ENCODE measurements around the gene TMEM63C.

Gene TMEM63C

DNA sequence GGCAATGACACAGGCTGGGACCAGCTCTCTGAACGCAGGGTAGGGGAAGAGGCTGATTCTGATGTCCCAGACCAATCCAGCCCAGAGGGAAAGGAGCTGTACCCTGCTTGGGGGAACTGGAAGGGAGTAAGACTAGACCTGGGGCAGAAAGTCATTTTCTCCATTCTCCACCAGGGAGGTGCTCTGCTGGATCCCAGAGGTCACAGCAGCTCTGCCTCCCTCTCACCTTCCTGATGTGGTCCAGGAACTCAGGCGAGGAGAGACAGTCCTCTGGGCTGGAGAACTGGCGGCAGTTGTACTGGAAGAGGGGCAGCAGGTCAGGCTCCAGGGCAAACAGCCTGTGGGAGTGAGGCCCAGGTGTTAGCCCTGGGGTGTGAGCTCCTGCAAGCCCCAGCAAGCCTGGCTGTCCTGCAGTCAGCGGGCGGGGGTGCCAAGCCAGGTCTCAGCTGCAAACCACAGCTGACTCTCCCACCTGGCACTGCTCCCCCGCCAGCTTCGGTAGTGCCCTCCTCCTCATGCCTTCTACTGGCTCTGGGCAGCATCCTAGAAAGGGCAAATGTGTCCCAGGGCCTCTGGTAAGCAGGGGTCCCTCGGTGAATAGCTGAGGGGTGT is 87.5 kb downstream of the TMEM63C start:
- ChIA-PET POLR2A (interaction anchor here (0.5 to 0.9 kb wide), 2 partner anchors 52 to 458 kb away, joined by 3 read pairs; partner anchors contain the start of gene GSTZ1), CTCF (no interaction called here)
- DNase-seq (ENCODE audit: extremely low spot score) = no peak
- TF ChIP-seq SUZ12 (IDR thresholded peaks at IDR 0.05) (no peak), BHLHE40 (IDR thresholded peaks at IDR 0.05; ENCODE audit: borderline replicate concordance) (no peak), LEF1 (IDR thresholded peaks at IDR 0.05; ENCODE audit: borderline replicate concordance) (no peak), ARNT (IDR thresholded peaks at IDR 0.05) (no peak)

DNA sequence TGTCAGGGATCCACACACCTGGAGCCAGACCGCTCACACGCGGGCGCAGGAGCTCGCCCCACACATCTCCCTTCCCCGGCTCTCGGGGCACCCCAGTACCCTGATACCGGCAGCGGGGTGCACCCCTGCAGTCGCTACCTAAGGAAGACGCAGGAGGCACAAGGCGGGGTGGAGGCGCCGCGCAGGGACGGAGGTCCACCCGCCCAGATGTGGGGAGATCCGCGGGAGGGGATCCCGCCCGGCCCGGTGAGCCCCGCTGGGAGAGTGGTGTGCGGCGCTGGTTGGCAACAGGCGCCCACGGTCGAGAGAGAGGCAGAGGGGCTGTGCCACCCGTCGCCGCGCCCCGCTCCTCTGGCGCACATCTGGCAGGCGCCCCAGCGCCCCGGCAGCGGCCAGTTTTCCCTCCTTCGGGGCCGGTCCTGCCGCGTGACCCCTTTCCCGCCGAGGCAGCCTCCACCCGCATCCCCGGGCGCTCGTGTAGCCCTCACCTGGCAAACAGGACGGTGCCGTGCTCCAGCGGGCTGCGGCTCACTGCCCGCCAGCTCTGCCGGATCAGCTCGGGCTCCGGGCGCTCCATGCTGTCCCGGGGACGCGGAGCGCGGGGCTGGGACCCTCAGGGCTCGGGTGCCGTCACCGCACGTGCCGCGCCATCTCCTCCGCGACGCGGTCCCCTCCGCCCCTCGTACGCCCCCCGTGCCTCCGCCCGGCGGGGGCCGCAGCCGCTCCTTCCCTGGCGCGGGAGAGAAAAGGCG is 88.9 kb downstream of the TMEM63C start:
- DNase-seq (ENCODE audit: extremely low spot score) = no peak
- CTCF ChIA-PET = no interaction called here
- POLR2A ChIA-PET = no interaction called here
- no peak for TF ChIP-seq FOXA1 (IDR thresholded peaks at IDR 0.05)
- TF ChIP-seq SP1 (IDR thresholded peaks at IDR 0.05) = no peak
- TF ChIP-seq ARNT (IDR thresholded peaks at IDR 0.05) = no peak
- TF ChIP-seq FOXK2 (IDR thresholded peaks at IDR 0.05) = no peak
- no peak for TF ChIP-seq LEF1 (IDR thresholded peaks at IDR 0.05; ENCODE audit: borderline replicate concordance)

DNA sequence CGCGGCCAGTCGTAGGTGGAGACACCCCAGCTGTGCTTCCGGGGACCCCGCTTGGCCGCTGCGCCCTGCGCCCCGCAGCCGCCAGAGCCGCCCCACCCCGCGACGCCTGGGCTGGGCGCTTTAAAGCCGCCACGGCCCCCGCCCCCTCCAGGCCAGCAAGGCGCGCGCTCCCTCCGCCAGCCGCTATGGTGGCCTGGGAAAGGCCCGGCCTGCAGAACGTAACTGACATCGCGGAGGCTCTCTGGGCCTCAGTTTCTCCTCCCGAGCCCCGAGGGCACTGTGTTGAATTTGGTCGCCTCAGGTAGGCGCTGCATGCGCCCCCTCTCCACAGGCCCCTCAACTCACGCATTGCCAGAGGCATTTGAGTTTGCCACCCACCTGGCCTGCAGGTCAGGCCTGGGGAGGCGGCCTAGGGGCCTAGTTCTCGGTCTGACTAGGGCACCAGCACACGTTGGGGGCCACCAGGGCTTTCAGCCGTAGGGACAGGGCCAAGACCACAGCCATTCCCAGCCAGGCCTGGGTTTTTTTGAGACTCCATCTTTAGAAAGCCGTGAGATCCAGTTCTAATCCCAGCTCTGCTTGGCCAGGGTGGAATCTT is 89.6 kb downstream of the TMEM63C start, which contains the start of gene NGB:
Gene NGB, minus strand, starts transcription at position 94 of the 598 bp plus-strand sequence. CDS start 269 bp downstream, outside the sequence.
- ChIA-PET POLR2A (no interaction called here), CTCF (no interaction called here)
- TF ChIP-seq TARDBP (IDR thresholded peaks at IDR 0.05) = no peak
- TF ChIP-seq, protein P1, sequence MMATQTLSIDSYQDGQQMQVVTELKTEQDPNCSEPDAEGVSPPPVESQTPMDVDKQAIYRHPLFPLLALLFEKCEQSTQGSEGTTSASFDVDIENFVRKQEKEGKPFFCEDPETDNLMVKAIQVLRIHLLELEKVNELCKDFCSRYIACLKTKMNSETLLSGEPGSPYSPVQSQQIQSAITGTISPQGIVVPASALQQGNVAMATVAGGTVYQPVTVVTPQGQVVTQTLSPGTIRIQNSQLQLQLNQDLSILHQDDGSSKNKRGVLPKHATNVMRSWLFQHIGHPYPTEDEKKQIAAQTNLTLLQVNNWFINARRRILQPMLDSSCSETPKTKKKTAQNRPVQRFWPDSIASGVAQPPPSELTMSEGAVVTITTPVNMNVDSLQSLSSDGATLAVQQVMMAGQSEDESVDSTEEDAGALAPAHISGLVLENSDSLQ (IDR thresholded peaks at IDR 0.05) = no peak
- TF ChIP-seq ARNT (IDR thresholded peaks at IDR 0.05) = no peak
- TF ChIP-seq HDGF (IDR thresholded peaks at IDR 0.05; ENCODE audit: borderline replicate concordance) = no peak
- no peak for TF ChIP-seq FOXA1 (IDR thresholded peaks at IDR 0.05)
- TF ChIP-seq FOXM1 (IDR thresholded peaks at IDR 0.05; ENCODE audit: borderline replicate concordance) = no peak
- TF ChIP-seq SUZ12 (IDR thresholded peaks at IDR 0.05) = no peak
- TF ChIP-seq ZNF384 (IDR thresholded peaks at IDR 0.05) = no peak
- no peak for TF ChIP-seq ELF4 (IDR thresholded peaks at IDR 0.05)
- no peak for TF ChIP-seq CTBP1 (IDR thresholded peaks at IDR 0.05; ENCODE audit: borderline replicate concordance)
- no peak for TF ChIP-seq FOXK2 (IDR thresholded peaks at IDR 0.05)
- no peak for TF ChIP-seq SP1 (IDR thresholded peaks at IDR 0.05)
- no peak for TF ChIP-seq LEF1 (IDR thresholded peaks at IDR 0.05; ENCODE audit: borderline replicate concordance)
- no peak for TF ChIP-seq NFRKB (IDR thresholded peaks at IDR 0.05)
- TF ChIP-seq BHLHE40 (IDR thresholded peaks at IDR 0.05; ENCODE audit: borderline replicate concordance) = no peak
- no peak for TF ChIP-seq L3MBTL2 (conservative IDR thresholded peaks at IDR 0.05)
- DNase-seq (ENCODE audit: extremely low spot score) = no peak

DNA sequence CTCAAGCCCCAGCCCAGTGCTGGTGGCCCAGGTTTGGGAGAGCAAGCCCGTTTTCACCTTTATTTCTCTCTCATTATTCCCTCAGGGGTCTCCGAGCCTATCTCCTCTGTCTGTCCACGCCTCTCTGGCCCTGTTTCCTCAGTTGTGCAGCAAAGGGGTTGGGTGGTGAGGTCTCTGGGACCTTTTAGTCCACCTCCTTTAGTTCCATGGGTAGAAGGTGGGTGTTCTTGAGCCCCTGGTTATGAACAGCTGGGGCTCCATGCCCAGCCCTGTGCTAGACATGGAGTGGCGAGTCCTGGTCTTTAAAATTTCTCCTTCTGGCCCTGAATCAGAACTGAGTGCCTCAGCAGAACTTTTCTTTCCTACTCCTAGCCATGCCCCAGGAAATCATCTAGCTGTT is 90.7 kb downstream of the TMEM63C start:
- DNase-seq (ENCODE audit: extremely low spot score) = no peak
- TF ChIP-seq FOXK2 (IDR thresholded peaks at IDR 0.05) (no peak), LEF1 (IDR thresholded peaks at IDR 0.05; ENCODE audit: borderline replicate concordance) (no peak), FOXM1 (IDR thresholded peaks at IDR 0.05; ENCODE audit: borderline replicate concordance) (no peak), ZNF384 (IDR thresholded peaks at IDR 0.05) (no peak), ELF4 (IDR thresholded peaks at IDR 0.05) (no peak), SP1 (IDR thresholded peaks at IDR 0.05) (no peak), BHLHE40 (IDR thresholded peaks at IDR 0.05; ENCODE audit: borderline replicate concordance) (no peak), NFRKB (IDR thresholded peaks at IDR 0.05) (no peak), SUZ12 (IDR thresholded peaks at IDR 0.05) (no peak), HDGF (IDR thresholded peaks at IDR 0.05; ENCODE audit: borderline replicate concordance) (no peak), L3MBTL2 (conservative IDR thresholded peaks at IDR 0.05) (no peak), TARDBP (IDR thresholded peaks at IDR 0.05) (no peak), ARNT (IDR thresholded peaks at IDR 0.05) (no peak), FOXA1 (IDR thresholded peaks at IDR 0.05) (no peak), CTBP1 (IDR thresholded peaks at IDR 0.05; ENCODE audit: borderline replicate concordance) (no peak)
- TF ChIP-seq, protein P1 (IDR thresholded peaks at IDR 0.05) = no peak
- ChIA-PET CTCF (no interaction called here), POLR2A (no interaction called here)

DNA sequence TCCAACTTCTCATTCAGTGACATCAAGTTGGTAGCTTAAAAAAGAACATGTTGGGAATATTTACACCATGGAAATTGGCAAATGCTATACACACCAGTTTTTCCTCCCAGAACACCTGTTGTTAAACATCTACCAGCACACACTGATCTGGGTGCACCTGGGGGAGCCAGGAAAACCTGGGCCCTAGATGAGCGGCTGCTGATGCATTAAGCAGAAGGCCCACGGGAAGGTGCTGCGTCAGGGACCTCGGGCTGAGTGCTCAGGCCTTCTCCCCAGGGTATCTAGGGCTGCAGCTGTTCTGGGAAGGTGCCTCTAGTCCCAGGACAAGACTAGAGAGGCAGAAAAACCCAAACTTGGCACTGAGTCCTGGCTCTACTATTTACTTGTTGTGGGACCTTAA is 92.2 kb downstream of the TMEM63C start:
- ChIA-PET CTCF (no interaction called here), POLR2A (no interaction called here)
- TF ChIP-seq FOXK2 (IDR thresholded peaks at IDR 0.05) (no peak), FOXA1 (IDR thresholded peaks at IDR 0.05) (no peak), ARNT (IDR thresholded peaks at IDR 0.05) (no peak), NFRKB (IDR thresholded peaks at IDR 0.05) (no peak), SUZ12 (IDR thresholded peaks at IDR 0.05) (no peak)
- DNase-seq (ENCODE audit: extremely low spot score) = no peak

DNA sequence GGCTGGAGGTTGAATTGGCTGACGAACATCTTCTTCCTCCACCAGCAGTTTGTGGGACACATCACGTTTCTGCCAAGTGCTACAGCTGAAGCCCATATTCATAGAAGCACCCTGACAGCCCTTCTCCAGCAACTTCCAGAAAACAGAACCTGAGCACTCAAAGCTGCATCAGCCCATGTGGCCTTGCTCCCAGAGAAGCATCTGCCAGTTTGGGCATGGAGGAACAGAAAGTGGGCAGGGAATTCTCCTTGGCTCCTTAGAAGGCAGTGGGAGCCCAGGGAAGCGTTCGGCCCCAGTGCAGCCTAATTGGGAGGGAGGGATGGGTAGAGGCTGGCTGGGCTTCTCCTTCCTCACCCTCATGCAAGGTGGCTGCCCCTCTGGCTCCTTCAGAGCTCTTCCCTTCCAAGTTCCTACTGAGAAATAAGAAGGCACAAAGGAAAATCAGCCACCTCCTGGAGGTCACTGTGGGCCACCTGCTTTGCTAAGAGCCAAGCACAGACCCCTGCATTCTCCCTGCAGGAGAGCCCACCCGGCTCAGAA is 93.5 kb downstream of the TMEM63C start:
- CTCF ChIA-PET = no interaction called here
- TF ChIP-seq L3MBTL2 (conservative IDR thresholded peaks at IDR 0.05) = no peak
- TF ChIP-seq FOXA1 (IDR thresholded peaks at IDR 0.05) = no peak
- TF ChIP-seq BHLHE40 (IDR thresholded peaks at IDR 0.05; ENCODE audit: borderline replicate concordance) = no peak
- no peak for TF ChIP-seq CTBP1 (IDR thresholded peaks at IDR 0.05; ENCODE audit: borderline replicate concordance)
- no peak for TF ChIP-seq ARNT (IDR thresholded peaks at IDR 0.05)
- no peak for TF ChIP-seq NFRKB (IDR thresholded peaks at IDR 0.05)
- no peak for TF ChIP-seq SP1 (IDR thresholded peaks at IDR 0.05)
- TF ChIP-seq ELF4 (IDR thresholded peaks at IDR 0.05) = no peak
- TF ChIP-seq, protein P1 (IDR thresholded peaks at IDR 0.05) = no peak
- POLR2A ChIA-PET = no interaction called here
- no peak for DNase-seq (ENCODE audit: extremely low spot score)
